Brain pericyte (primary cell): Measurements from ENCODE around the gene LNX1.
"Not testable (repeated sequence)": the region's sequence is repeated elsewhere in the genome, so short reads cannot be mapped to it uniquely, and the experiment has no call there.

Experiments used
- DNase-seq: peaks from one replicate; pipeline ENCODE4 v3.0.0-alpha.2; 2012; ENCODE audit warnings: low read depth, low spot score

LNX1 gene

DNA sequence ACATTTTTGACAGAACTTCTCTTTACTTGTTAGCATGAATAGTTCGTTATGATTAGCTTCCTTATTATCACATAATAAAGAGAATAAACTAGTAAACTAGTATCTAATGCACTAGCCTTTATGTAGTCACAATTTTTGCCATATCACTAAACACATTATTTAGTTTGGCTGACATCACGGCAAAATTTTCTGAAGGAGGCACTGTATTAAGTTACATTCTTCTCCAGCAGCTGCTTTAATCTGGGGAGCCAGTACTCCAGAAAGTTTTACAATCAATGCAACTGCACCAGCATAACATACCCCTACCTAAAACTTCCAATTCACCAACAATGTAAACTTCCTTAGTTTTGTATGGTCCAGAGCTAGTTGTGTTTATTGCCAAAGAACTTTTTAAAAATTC is 126.0 kb downstream of the LNX1 start:
- DNase-seq: no peak

DNA sequence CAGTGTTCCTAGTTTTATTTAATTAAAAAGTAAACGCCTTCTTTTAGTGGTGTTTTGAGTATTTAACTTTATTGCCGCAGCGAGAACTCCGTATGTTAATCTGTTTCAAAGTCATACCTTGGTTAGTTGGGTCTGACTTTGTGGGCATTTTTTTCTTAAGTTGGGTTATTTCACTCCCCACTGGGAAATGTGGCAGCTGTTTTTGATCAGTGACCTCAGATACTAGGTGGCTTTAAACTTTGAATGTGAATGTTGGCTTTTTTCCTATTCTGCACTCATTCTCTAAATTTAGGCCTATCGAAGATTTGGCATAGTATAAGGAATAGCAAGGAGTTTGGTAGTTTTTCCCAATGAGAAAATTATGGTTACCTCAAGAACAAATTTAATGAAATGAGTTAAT is 127.9 kb downstream of the LNX1 start:
- no peak for DNase-seq

DNA sequence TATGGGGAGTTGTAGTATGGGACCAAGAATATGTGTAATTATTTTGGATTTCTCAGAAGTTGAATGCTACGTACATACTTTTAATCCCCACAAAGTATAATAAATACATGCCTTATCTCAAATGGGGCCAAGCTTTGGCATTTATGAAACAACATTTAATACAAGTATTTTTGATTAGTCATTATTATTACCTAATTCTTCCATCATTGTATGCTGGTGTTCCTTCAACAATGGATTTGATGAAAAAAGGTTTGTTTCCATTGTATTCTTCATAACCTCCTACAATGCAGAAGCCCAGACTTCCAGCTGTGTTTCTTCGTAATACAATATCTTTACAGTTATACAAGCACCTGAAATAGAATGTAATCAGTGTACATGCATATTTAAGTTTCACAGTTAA is 130.0 kb downstream of the LNX1 start:
- DNase-seq: no peak

DNA sequence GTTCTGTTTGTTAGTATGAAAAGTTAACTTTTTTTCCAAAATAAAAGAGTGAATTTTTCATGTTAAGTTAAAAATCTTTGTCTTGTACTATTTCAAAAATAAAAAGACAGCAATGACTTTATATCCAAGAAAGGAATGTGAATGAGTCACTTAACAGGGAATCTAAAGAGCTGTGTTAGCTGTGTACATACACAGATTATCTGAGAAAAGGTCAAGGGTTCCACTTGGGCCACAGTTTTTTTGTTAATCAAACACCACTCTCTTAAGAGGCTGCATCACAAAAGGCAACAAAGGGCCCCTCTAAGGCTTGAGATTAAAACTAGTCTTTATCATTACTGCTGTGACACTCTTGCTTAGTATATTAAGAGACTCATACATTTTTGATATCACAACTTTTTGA is 131.7 kb downstream of the LNX1 start:
- no peak for DNase-seq

DNA sequence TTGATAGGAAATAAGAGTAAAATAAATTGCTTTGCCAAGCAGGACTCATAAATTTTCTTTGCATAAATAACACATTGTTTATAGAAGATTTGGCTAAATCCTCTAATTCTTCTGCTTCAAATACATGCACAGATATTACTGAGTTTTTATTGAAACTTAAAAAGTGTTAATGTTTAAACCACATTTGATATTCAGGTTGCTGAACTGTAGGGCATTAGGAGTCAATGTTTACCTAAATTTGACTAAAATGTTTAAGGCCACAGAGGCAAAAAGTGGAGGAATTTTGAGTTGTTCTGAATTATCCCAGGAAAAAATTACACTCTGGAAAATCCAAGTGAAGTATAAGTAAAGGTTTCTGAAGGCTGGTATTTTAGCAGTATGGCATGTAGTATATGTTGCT is 135.1 kb downstream of the LNX1 start:
- no peak for DNase-seq

DNA sequence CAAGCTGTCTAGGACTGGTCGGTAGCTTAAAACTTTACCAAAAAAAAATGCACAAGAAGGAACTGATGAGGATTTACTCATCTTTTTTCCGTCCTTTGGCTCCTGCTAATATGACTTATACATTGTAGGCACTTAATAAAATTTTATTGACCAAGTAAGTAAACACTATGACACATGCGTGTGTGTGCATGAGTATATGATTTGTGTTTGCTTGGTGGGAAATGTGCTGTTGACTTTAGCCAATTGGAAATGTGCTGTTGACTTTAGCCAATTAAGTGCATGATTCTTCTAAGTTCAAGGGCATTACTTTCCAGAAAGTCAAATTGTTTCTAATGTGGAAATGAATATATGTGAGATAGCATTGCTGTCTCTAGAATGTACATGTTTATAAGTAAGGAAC is 135.5 kb downstream of the LNX1 start:
- DNase-seq: no peak

DNA sequence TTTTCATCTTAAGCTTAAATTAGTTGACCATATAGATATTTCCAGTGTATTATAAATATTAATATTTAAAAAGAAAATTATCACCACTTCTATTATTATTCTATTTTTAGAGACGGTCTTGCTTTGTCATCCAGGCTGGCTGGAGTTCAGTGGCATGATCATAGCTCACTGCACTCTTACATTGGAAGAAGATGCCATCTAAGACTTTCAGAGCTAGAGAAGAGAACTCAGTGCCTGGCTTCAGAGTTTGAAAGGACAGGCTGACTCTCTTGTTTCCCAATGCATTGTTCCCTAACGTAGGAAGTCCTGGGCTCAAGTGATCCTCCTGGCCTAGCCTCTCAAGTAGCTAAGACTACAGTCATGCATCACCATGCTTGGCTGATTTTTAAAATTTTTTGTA is 137.9 kb downstream of the LNX1 start:
- DNase-seq: no peak

DNA sequence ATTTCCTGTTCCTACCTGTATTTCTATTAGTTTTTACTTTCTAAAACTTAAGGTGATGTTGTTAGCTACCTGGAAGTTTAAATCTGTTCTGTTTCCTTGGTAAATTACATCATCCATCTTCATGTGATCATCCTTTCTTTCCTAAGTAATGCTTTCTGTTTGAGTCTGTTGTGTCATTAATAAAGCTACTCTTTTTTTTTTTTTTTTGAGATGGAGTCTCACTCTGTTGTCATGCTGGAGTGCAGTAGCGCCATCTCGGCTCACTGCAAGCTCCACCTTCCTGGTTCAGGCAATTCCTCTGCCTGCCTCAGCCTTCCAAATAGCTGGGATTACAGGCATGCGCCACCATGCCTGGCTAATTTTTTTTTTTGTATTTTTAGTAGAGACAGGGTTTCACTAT is 140.5 kb downstream of the LNX1 start:
- no peak for DNase-seq

DNA sequence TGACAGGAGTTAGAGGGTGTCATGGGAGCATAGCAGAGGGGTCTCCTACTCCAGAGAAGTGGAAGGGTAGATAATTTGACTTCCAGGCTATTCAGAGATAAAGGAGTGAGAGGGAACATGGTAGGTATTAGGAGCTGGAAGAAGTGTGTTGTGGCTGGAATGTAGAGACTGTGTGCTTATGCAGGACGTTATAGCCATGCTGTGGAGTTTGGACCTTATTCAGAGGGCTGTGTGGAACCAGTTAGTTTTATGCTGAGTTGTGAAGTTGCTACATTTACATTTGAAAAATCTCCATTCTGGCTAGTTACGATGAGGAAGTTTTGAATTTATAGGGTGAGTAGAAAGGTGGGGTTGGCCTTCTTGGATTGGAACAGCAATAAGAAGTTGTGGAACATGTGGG is 146.3 kb downstream of the LNX1 start:
- DNase-seq: no peak

DNA sequence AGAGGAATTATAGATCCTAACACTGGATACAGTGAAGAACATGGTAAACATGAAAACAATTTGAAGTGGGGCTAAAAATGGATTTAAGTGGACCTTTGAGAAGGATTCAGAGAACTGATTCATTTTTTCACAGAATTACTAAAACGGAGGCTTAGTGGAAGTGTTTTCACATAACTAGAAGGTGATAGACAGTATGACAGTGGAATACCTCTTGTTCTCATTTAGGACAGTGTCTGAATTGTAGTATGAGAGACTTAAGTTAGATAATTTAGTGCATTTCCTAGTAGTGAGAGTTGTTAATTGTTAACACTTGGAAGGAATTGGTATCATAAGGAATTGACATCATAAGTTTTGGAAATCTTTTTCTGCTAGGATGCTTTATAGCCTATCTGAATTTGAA is 149.7 kb downstream of the LNX1 start:
- no peak for DNase-seq

DNA sequence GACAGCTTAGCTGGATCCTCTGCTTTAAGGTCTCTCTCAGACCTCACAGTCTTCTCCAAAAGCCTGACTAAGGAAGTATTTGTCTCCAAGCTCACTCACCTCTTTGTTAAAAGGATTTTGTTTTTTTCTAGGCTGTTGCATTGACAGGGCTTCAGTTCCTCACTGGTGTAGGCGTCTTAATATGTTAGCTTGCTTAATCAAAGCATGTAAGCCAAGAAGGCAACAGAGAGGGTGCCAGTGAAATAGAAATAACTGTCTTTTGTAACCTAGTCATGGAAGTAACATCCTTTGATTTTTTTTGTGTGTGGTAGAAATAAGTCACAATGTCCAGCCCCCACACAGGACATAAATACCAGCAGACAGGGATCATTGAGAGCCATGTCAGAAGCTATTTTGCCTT is 155.0 kb downstream of the LNX1 start:
- DNase-seq: no peak

DNA sequence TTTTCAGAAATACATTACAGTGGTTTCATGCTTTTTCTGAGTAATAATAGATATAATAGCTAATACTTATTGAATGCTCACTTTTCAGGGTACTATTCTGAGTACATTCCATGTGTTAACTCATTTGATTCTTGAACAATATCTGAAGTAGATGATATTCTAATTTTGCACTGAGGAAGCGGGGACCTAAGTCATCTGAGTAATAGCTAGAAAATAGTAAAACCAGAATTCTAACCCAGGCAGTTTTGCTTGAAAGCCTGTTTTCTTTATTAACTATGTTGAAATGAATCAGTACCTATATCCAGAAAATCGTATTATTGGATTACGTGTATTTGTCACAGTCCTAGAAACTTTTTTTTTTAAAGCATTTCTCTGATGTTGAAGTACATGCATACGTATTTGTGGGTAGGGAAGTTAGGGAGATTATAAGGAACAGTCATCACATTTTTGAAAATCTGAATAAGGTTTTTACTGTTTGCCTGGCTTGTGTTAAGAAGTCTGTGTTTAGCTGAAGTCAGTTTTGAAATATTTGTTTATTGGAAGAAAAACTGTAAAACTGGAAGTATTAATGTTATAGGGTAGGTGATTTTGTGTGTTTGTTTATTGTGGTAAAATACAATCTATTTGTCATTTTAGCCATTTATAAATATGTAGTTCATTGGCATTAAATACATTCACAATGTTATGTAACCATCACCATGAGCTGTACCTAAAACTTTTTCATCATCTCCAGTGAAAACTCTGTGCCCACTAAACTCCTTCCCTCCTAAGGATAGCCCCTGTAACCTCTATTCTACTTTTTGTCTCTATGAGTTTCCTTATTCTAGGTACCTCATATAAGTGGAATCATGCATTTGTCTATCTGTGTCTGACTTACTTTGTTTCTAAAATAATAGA is 158.5 kb downstream of the LNX1 start:
- DNase-seq: no peak

DNA sequence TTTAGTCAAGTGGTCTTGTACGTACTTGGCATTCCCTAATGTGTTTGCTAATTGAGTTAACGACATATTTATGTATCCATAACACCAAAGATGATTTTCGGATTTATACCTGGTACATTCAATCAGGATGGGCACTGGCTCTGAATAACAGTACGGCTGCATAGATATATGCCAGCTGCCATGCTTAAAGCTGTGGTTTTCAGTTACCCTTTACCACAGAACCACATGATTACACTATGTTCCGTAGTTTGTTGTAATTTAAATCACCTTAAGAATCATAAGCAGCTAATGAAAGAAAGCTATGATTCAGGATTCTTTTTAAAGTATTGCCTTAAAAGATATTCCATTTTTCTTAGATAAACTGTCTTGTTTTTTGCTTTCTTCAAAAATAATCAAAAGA is 160.2 kb downstream of the LNX1 start:
- no peak for DNase-seq

DNA sequence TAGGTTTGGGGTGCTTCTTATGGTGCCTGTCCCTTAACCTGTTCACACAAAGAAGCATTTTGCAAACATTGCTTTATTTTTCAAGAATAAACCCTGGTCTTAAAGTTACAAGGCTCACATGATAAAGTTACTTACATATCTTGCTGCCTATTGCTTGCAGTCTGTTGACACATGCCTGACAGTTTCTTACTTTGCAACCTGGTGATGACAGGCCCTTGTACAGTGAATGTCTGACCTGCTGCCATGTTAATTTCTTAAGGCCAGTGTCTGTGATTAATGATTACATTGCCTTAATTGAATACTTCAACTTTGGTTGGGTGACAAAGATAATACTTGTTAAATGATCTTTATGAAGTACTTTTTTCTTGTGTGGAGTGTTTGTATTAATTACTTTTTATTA is 163.9 kb downstream of the LNX1 start:
- no peak for DNase-seq

DNA sequence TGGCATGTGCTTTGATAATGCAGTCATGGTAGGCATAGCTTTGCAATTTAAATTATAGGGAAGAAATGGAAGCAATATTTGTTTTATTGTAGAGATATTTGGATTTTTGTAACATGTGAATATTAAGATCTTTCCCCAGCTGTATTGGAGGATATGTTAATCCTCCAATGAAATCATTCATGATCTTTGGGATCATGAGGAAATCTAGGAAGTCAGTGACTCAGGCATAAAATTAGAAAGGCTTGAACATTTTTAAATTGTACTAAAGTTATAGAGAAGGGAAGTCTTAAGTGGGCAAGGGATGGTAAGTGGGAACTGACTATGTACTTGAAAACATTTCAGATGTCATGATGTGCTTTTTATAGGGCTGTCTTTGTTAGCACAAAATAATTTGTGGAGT is 167.0 kb downstream of the LNX1 start:
- no peak for DNase-seq

DNA sequence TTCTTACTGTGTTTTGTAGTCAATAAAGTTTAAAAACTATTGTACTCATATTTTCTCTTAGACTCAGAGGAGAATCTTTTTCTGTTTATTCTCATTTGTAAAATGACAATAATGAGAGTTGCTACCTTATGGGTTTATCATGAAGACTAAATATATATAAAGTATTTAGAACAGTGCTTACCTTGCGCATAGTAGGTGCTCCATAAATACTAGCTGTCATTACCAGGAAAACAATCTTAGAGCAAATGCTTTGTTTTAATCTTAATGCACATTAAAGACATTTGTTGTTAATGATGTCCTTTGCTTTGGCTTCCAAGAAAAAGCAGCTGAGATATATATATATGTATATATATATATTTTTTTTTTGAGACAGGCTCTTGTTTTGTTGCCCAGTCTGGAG is 168.9 kb downstream of the LNX1 start:
- no peak for DNase-seq

DNA sequence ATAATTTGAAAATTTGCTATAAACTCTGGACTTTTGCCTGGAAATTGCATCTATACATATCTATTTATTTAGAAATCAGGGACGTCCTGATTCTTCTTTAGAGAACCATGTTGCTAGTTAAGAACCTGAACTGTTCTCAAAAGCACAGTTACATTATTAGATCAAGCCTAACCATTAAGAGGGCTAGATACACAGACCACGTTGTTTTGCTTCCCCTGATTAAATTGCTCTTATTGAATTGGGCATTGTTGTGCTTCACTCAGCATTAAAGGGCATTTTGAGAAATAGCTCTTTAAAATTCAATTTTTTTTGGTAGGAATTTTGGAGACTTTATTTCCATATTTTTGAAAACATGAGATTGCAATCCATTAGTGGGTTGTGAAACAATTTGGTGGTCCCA is 169.5 kb downstream of the LNX1 start:
- DNase-seq: no peak

DNA sequence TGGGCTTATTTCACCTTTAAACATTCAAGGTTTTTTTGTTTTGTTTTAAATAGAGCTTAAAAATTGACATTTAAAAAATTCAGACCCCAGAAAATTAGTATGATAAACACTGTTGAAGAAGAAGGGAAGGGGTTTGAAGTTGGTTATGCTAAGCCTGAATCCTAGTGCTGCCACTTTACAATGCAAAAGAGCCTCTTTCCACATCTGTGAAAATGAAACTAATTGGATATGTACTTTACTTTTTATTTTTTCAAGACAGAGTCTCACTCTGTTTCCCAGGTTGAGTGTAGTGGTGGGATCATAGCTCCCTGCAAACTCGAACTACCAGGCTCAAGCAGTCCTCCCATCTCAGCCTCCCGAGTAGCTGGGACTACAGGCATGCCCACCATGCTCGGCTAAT is 172.1 kb downstream of the LNX1 start:
- DNase-seq: no peak

DNA sequence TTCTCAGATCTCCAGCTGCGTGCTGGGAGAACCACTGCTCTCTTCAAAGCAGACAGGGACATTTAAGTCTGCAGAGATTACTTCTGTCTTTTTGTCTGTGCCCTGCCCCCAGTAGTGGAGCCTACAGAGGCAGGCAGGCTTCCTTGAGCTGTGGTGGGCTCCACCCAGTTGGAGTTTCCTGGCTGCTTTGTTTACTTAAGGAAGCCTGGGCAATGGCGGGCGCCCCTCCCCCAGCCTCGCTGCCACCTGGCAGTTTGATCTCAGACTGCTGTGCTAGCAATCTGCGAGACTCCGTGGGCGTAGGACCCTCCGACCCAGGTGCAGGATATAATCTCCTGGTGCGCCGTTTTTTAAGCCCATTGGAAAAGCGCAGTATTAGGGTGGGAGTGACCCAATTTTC is 181.8 kb downstream of the LNX1 start:
- DNase-seq: not testable (repeated sequence)
